ENCODE data around the gene KCNQ5. TPM values are rescaled to one million over a fixed set of nuclear protein-coding genes. Genes with fewer than 3 reads are reported as not detected.

KCNQ5 gene
- total RNA-seq, 2 donors from 2014 or later, result 7.3 to 9.6 TPM

GRCh38 chr6:72787391-72788031 lies 165.6 kb downstream of the KCNQ5 start:
- no peak for ATAC-seq
- no peak for DNase-seq (ENCODE audit: low spot score in 2 of 2)
- no peaks in the 10 kb centered on the region for H3K9me3 Mint-ChIP-seq
- peaks cover 0 to 5% of the 10 kb centered on the region in 2 donors for H3K36me3 Mint-ChIP-seq
- H3K27ac Mint-ChIP-seq, result no peak overlapping the region

DNA sequence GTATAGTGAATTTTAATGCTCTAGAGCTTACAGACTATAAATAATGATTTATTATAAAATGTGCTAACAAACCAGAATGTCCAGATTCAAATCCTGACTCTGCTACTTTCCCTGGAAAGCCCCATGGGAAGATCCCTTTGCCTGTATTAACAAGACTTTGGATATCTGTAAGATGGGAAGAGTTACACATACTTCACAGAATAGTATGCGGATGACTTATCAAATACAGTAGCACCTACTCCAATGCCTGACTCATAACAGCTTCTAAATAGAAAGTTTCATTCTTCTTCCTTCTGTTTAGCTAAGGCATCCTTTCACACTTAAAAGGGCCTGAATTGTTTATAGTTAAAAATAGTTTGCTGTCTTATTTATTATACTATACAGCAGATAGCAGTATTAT lies 166.3 kb downstream of the KCNQ5 start:
- ATAC-seq (peak in 1 of 2 donors; percentile 59), DNase-seq (ENCODE audit: low spot score in 2 of 2) (no peak)
- Mint-ChIP-seq H3K9me3 (no peaks in the 10 kb centered on the region), H3K27ac (no peak overlapping the region), H3K36me3 (peaks cover 0 to 5% of the 10 kb centered on the region in 2 donors)

DNA sequence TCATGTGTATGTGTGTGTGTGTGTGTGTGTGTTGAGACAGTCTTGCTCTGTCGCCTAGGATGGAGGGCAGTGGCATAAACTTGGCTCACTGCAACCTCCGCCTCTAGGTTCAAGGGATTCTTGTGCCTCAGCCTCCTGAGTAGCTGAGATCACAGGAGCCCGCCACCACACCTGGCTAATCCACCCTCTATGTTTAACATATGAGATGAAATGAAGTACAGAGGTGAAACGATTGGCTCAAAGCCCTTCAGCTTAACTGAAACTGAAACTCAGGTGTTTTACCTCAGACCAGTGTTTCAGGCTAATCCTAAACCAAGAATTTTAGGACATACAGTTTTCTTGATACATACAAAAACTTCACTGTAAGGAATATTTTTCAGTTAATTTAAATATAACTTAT lies 167.3 kb downstream of the KCNQ5 start:
- no peak overlapping the region for H3K27ac Mint-ChIP-seq
- no peaks in the 10 kb centered on the region for H3K9me3 Mint-ChIP-seq
- peaks cover 0 to 5% of the 10 kb centered on the region in 2 donors for H3K36me3 Mint-ChIP-seq
- DNase-seq (ENCODE audit: low spot score in 2 of 2) (no peak), ATAC-seq (no peak)

GRCh38 chr6:72792692-72793091 lies 170.8 kb downstream of the KCNQ5 start:
- ATAC-seq, result no peak
- Mint-ChIP-seq H3K36me3 (peaks cover 0 to 5% of the 10 kb centered on the region in 2 donors), H3K27ac (no peak overlapping the region), H3K9me3 (no peaks in the 10 kb centered on the region)
- DNase-seq (ENCODE audit: low spot score in 2 of 2), result no peak

DNA sequence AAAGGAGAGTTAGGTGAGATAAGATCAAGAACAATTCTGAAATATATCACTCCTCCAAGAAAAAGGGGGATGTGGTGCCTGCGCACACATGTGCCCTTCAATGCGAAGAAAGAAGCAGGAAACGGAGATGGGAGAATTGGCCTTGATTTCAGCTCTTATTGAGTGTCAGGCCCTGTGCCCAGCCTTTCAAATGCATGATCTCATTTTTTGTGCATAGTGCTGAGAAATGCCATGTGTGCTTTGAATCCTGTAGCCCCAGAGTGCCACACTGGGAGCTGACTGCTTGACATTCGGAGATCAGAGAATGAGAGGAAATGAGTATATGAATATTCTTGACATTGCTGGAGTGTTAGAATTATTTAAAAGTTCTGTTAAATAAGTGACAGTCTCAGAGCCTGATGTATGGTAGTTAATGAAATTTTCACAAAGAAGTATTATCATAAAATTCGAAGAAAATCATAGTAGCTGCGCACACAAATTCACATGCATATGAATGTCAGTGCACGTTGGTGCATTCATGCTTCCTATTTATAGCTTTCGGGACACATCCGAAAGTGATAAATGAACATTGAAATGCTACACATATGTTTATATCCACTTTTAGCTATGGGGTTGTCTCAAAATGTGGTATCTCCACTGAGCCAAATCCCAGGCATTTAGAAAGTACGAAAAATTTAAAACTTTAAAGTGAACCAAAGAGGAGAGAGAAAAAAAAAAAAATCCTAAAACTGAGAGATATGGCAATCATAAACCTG lies 172.0 kb downstream of the KCNQ5 start:
- Mint-ChIP-seq H3K27ac (no peak overlapping the region), H3K36me3 (peaks cover 0 to 5% of the 10 kb centered on the region in 2 donors), H3K9me3 (no peaks in the 10 kb centered on the region)
- ATAC-seq (no peak), DNase-seq (ENCODE audit: low spot score in 2 of 2) (no peak)

DNA sequence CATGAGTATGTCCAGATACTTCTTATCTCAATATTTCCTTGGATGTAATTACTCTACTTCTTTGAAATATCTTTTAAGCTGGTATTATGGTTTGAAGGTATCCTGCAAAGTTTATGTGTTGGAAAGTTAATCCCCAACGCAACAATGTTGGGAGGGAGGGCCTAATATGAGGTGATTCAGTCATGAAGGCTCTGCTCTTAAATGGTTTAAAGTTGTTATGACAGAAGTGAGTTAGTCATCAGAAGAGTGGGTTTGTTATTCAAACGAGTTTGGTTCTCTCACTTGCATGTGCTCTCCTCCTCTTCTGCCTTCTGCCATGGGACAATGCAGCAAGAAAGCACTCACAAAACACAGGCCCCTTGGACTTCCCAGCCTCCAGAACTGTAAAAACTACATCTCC lies 176.3 kb downstream of the KCNQ5 start:
- ATAC-seq, result peak in 1 of 2 donors; percentile 50
- no peak overlapping the region for H3K27ac Mint-ChIP-seq
- peaks cover 5 to 6% of the 10 kb centered on the region in 2 donors for H3K36me3 Mint-ChIP-seq
- no peak for DNase-seq (ENCODE audit: low spot score in 2 of 2)
- peaks cover 4% of the 10 kb centered on the region in 2 donors for H3K9me3 Mint-ChIP-seq

- ATAC-seq, result no peak
- no peak for DNase-seq (ENCODE audit: low spot score in 2 of 2)
- H3K27ac Mint-ChIP-seq, result no peak overlapping the region
- peaks cover 0 to 5% of the 10 kb centered on the region in 2 donors for H3K9me3 Mint-ChIP-seq
- H3K36me3 Mint-ChIP-seq, result no peaks in the 10 kb centered on the region
Measured at GRCh38 chr6:72809746-72810379, 188.0 kb downstream of the KCNQ5 start.

GRCh38 chr6:72810571-72811280 lies 188.9 kb downstream of the KCNQ5 start:
- Mint-ChIP-seq H3K27ac (no peak overlapping the region), H3K9me3 (peaks cover 4 to 11% of the 10 kb centered on the region in 2 donors), H3K36me3 (peaks cover 0 to 6% of the 10 kb centered on the region in 2 donors)
- DNase-seq (ENCODE audit: low spot score in 2 of 2), result no peak
- no peak for ATAC-seq

GRCh38 chr6:72811971-72812421 lies 190.1 kb downstream of the KCNQ5 start:
- H3K36me3 Mint-ChIP-seq, result peaks cover 0 to 6% of the 10 kb centered on the region in 2 donors
- peaks cover 4 to 18% of the 10 kb centered on the region in 2 donors for H3K9me3 Mint-ChIP-seq
- no peak overlapping the region for H3K27ac Mint-ChIP-seq
- no peak for DNase-seq (ENCODE audit: low spot score in 2 of 2)
- no peak for ATAC-seq

DNA sequence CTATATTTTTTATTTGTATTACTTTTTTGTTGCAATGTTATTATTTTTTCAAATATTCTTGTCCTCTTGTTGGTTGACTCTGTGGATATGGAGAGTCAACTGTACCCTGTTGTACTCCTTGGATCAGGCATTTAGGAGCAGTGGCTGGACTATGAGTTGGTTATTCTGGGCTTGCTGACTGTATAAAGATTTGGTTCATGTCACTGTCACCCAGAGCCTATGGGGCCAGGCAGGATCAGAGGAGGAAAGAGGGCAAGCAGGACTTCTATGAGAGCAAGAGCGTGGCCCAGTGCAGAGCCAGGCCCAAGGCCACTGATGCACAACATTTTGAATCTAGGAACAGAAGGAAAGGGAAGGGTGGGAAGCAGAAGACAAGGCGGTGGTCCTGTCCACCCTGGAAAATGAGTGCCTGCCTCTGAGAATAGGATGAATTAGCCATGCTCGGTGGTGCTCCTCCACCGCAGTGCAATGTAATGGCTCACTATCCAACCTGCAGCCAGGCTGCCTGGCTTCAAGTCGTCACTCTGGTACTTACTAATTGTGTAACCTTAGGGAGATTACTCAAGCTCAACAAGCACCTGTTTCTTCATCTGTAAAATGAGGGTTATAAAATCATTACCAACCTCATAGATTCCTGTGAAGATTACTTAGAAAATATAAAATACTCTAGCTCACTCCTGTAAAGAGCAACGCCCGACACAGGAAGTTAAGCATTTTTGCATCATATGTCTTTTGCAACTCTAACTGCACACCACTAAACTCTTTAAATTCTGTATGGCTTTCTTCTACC lies 192.1 kb downstream of the KCNQ5 start:
- Mint-ChIP-seq H3K27ac (no peak overlapping the region), H3K36me3 (peaks cover 0 to 6% of the 10 kb centered on the region in 2 donors), H3K9me3 (peaks cover 4 to 14% of the 10 kb centered on the region in 2 donors)
- ATAC-seq (no peak), DNase-seq (ENCODE audit: low spot score in 2 of 2) (no peak)

- DNase-seq (ENCODE audit: low spot score in 2 of 2) (no peak), ATAC-seq (no peak)
- H3K36me3 Mint-ChIP-seq, result peaks cover 0 to 6% of the 10 kb centered on the region in 2 donors
- no peak overlapping the region for H3K27ac Mint-ChIP-seq
- peaks cover 4 to 14% of the 10 kb centered on the region in 2 donors for H3K9me3 Mint-ChIP-seq
Measured at GRCh38 chr6:72816022-72816421, 194.2 kb downstream of the KCNQ5 start.

DNA sequence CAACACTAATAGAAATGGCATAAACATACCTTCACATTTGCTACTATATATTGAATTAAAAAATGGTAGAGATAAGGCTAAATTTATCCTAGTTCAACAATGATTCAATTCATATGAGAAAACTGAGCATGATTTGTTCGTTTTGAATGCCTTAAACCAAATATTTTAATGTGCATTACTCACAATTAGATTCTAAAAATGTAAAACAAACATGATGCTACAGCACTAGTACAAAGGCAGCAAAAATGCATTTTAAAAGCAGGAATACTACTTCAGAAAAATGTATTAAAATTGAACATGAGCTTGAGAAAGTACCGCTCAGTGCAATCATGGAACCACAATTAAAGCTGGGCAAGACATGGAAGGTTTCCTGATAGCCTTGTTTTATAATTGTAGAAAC lies 195.3 kb downstream of the KCNQ5 start:
- Mint-ChIP-seq H3K36me3 (peaks cover 0 to 6% of the 10 kb centered on the region in 2 donors), H3K27ac (no peak overlapping the region), H3K9me3 (peaks cover 4 to 14% of the 10 kb centered on the region in 2 donors)
- ATAC-seq (no peak), DNase-seq (ENCODE audit: low spot score in 2 of 2) (no peak)

DNA sequence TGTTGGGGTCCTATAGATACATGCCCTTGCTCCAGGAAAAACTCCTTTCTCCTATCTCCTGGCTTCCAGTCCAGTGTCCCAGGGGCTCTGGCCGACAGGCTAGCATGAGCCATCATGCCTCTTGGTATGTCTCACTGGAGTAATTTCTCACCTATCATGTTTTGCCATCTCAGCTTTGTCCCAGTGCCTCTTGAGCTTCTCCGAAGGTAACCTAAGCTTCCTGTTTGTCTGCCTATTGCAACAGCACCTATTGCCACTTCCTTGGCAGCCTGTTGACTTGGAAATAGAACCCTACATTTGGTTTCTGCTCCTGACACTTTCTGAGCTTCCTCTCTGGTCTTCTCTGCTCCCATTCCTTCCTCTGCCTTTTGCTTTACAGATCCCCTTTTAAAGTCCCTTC lies 197.7 kb downstream of the KCNQ5 start:
- ATAC-seq (peak in 1 of 2 donors; percentile 29), DNase-seq (ENCODE audit: low spot score in 2 of 2) (no peak)
- Mint-ChIP-seq H3K27ac (no peak overlapping the region), H3K9me3 (peaks cover 4 to 14% of the 10 kb centered on the region in 2 donors), H3K36me3 (peaks cover 0 to 6% of the 10 kb centered on the region in 2 donors)

DNA sequence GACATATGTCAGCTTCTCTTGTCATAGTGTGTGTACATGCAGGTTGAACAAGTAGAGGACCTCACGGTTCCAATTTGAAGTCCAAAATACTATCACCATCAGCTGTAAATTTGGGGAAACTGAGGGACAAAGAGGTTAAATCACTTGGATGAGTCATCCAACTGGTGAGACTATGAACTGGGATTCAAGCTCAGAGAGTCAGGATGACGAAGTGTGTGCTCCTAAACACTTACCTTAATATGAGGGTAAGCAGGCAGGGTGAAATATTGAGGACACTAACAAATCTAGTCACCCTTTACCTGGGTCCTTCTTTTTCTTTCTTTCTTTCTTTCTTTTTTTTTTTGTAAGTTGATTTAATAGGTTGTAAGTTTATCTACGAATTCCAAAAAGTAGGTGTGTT lies 198.3 kb downstream of the KCNQ5 start:
- H3K9me3 Mint-ChIP-seq, result peaks cover 3 to 11% of the 10 kb centered on the region in 2 donors
- ATAC-seq, result no peak
- H3K36me3 Mint-ChIP-seq, result peaks cover 0 to 4% of the 10 kb centered on the region in 2 donors
- no peak for DNase-seq (ENCODE audit: low spot score in 2 of 2)
- no peak overlapping the region for H3K27ac Mint-ChIP-seq

GRCh38 chr6:72820906-72821305 lies 199.0 kb downstream of the KCNQ5 start:
- Mint-ChIP-seq H3K27ac (no peak overlapping the region), H3K9me3 (peaks cover 0 to 6% of the 10 kb centered on the region in 2 donors), H3K36me3 (no peaks in the 10 kb centered on the region)
- DNase-seq (ENCODE audit: low spot score in 2 of 2) (no peak), ATAC-seq (no peak)

DNA sequence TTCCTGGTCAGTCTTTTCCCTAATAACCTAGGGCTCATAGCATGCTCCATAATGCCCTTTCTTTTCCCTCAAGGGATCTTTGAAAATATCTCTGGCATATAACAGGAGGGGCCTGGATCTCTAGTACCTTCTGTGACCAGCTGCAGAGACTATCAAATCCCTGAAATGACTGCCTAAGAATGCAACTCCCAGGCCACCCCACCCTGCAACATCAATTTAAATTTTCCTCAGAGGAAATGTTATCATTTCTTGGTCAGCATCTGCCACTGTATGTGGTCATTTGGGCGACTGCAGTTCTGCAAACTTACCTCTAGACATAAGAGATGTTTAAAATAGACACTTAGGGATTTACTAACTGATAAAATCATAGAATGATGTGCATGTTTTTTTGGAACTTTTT lies 200.2 kb downstream of the KCNQ5 start:
- H3K9me3 Mint-ChIP-seq, result no peaks in the 10 kb centered on the region
- DNase-seq (ENCODE audit: low spot score in 2 of 2), result no peak
- H3K36me3 Mint-ChIP-seq, result no peaks in the 10 kb centered on the region
- no peak for ATAC-seq
- H3K27ac Mint-ChIP-seq, result no peak overlapping the region
